HPDE6-E6E7 (cell line): Measurements from ENCODE around the gene TICAM1.
A peak's percentile ranks its signal among the peaks of the same experiment; 100 is the strongest.
"Not testable (repeated sequence)": the region's sequence is repeated elsewhere in the genome, so short reads cannot be mapped to it uniquely, and the experiment has no call there.

ENCODE experiments used
- DNase-seq: peaks from one replicate; pipeline ENCODE4 v3.0.0; 2011; ENCODE audit warnings: missing footprints; ENCODE audit errors: extremely low spot score

The TICAM1 gene

GRCh38 chr19:4803736-4804695 lies 27.5 kb downstream of the TICAM1 start:
- DNase-seq = peak; percentile 37

GRCh38 chr19:4802711-4803110 lies 28.8 kb downstream of the TICAM1 start:
- DNase-seq = no peak

- no peak for DNase-seq
Measured at GRCh38 chr19:4801085-4801619, 30.4 kb downstream of the TICAM1 start.

GRCh38 chr19:4800591-4801081 lies 30.9 kb downstream of the TICAM1 start:
- DNase-seq = peak; percentile 63

GRCh38 chr19:4795400-4795799 lies 36.1 kb downstream of the TICAM1 start:
- DNase-seq = no peak

GRCh38 chr19:4794971-4795370 lies 36.5 kb downstream of the TICAM1 start:
- DNase-seq = peak; percentile 54

- not testable (repeated sequence) for DNase-seq
Measured at GRCh38 chr19:4793278-4793677, 38.2 kb downstream of the TICAM1 start.

- DNase-seq = not testable (repeated sequence)
Measured at GRCh38 chr19:4792866-4793195, 38.7 kb downstream of the TICAM1 start.

GRCh38 chr19:4792019-4792865 lies 39.3 kb downstream of the TICAM1 start:
- DNase-seq = not testable (repeated sequence)

- peak; percentile 95 for DNase-seq
Measured at GRCh38 chr19:4791183-4792018, 40.1 kb downstream of the TICAM1 start, which contains the start of gene FEM1A. Gene FEM1A (plus strand): TSS chr19:4791734. CDS start chr19:4791855, 121 bp downstream.

GRCh38 chr19:4786412-4787016 lies 45.0 kb downstream of the TICAM1 start:
- not testable (repeated sequence) for DNase-seq

- DNase-seq = no peak
Measured at GRCh38 chr19:4781801-4782200, 49.7 kb downstream of the TICAM1 start.

GRCh38 chr19:4780860-4781259 lies 50.7 kb downstream of the TICAM1 start:
- no peak for DNase-seq

- not testable (repeated sequence) for DNase-seq
Measured at GRCh38 chr19:4778124-4778523, 53.4 kb downstream of the TICAM1 start.

GRCh38 chr19:4776436-4777211 lies 54.9 kb downstream of the TICAM1 start:
- no peak for DNase-seq

GRCh38 chr19:4775627-4776152 lies 55.8 kb downstream of the TICAM1 start:
- DNase-seq = no peak

GRCh38 chr19:4774136-4774535 lies 57.4 kb downstream of the TICAM1 start:
- no peak for DNase-seq

GRCh38 chr19:4773047-4773640 lies 58.4 kb downstream of the TICAM1 start:
- DNase-seq = no peak

- no peak for DNase-seq
Measured at GRCh38 chr19:4772566-4772965, 58.9 kb downstream of the TICAM1 start.
